HL-60 (cell line): ENCODE measurements around the gene PAWR.

Source experiments
- GABPA ChIP-seq: IDR thresholded peaks from 2 replicates; pipeline ENCODE4 v1.6.1; 2012; ENCODE audit warnings: low read depth
- POLR2AphosphoS5 ChIP-seq: IDR thresholded peaks from 2 replicates; pipeline ENCODE4 v1.6.1; 2012; ENCODE audit warnings: low read depth
- SPI1 ChIP-seq: IDR thresholded peaks from 2 replicates; pipeline ENCODE4 v1.6.1; 2012; ENCODE audit warnings: low read depth, mild to moderate bottlenecking, borderline replicate concordance
- TF ChIP-seq, protein P1 (sequence below): IDR thresholded peaks from one replicate; pipeline ENCODE4 v1.5.1; 2011; ENCODE audit warnings: low read length, control low read depth, inconsistent platforms; ENCODE audit not compliant: insufficient read depth

DNA sequence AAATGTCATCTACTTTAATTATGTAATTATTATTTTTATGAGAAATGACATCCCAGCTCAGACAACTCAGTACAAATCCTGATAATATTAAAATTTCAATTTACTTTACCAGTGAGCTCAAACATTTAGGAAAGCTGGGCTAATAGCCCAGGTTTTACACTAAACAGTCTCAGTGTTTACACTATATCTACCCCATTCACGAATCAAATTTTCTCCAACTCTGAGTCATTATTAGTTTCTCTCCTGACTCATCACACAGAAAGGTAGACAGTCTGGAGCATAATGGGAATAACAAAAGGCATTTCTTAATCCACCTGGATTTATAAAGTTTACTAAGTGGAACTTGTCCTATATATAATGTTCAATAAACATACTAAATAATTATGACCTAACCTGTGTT, 5.7 kb downstream of the PAWR start:
- TF ChIP-seq, protein P1, sequence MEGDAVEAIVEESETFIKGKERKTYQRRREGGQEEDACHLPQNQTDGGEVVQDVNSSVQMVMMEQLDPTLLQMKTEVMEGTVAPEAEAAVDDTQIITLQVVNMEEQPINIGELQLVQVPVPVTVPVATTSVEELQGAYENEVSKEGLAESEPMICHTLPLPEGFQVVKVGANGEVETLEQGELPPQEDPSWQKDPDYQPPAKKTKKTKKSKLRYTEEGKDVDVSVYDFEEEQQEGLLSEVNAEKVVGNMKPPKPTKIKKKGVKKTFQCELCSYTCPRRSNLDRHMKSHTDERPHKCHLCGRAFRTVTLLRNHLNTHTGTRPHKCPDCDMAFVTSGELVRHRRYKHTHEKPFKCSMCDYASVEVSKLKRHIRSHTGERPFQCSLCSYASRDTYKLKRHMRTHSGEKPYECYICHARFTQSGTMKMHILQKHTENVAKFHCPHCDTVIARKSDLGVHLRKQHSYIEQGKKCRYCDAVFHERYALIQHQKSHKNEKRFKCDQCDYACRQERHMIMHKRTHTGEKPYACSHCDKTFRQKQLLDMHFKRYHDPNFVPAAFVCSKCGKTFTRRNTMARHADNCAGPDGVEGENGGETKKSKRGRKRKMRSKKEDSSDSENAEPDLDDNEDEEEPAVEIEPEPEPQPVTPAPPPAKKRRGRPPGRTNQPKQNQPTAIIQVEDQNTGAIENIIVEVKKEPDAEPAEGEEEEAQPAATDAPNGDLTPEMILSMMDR: no peak
- TF ChIP-seq POLR2AphosphoS5 (no peak), GABPA (no peak), SPI1 (no peak)
